BE2C (cell line): ENCODE results near the gene ATN1.

Experiments
- DNase-seq: peaks from one replicate; pipeline ENCODE4 v3.0.0-alpha.2; 2020
- H3K27me3 ChIP-seq: fragments of 250-450 bp; sonication (Bioruptor Pico); 2 replicates; pipeline ENCODE4 v1.5.1; 2020; ENCODE audit warnings: mild to moderate bottlenecking
- H3K36me3 ChIP-seq: fragments of 250-450 bp; sonication (Bioruptor Pico); 2 replicates; pipeline ENCODE4 v1.5.1; 2020; ENCODE audit warnings: mild to moderate bottlenecking
- H3K4me1 ChIP-seq: fragments of 250-450 bp; sonication (Bioruptor Pico); 2 replicates; pipeline ENCODE4 v1.5.1; 2020
- H3K4me3 ChIP-seq: 2 replicates; pipeline ENCODE4 v1.5.1; 2011; ENCODE audit warnings: low read depth, low read length
- H3K9me3 ChIP-seq: fragments of 250-450 bp; sonication (Bioruptor Pico); 2 replicates; pipeline ENCODE4 v1.5.1; 2020
- CTCF ChIP-seq: IDR thresholded peaks from 2 replicates; pipeline ENCODE4 v1.5.1; 2012; ENCODE audit warnings: mild to moderate bottlenecking, low read depth, low read length

The ATN1 gene

GRCh38 chr12:6981152-6982052 is 53.6 kb downstream of the ATN1 start:
- TF ChIP-seq CTCF, result no peak
- Histone ChIP-seq H3K27me3 (no peaks in the 10 kb centered on the region), H3K4me3 (no peak overlapping the region), H3K4me1 (no peaks in the 10 kb centered on the region), H3K9me3 (no peaks in the 10 kb centered on the region), H3K36me3 (peaks cover 61% of the 10 kb centered on the region)
- no peak for DNase-seq

- H3K9me3 ChIP-seq, result no peaks in the 10 kb centered on the region
- no peak overlapping the region for H3K4me3 ChIP-seq
- no peaks in the 10 kb centered on the region for H3K27me3 ChIP-seq
- TF ChIP-seq CTCF, result no peak
- DNase-seq, result no peak
- peaks cover 49% of the 10 kb centered on the region for H3K36me3 ChIP-seq
- no peaks in the 10 kb centered on the region for H3K4me1 ChIP-seq
Observed at GRCh38 chr12:6982532-6982931, 54.8 kb downstream of the ATN1 start.

- no peak overlapping the region for H3K4me3 ChIP-seq
- no peak for DNase-seq
- H3K27me3 ChIP-seq, result no peaks in the 10 kb centered on the region
- no peak for TF ChIP-seq CTCF
- H3K4me1 ChIP-seq, result no peaks in the 10 kb centered on the region
- H3K36me3 ChIP-seq, result peaks cover 23% of the 10 kb centered on the region
- H3K9me3 ChIP-seq, result no peaks in the 10 kb centered on the region
Observed at GRCh38 chr12:6987956-6988553, 60.3 kb downstream of the ATN1 start.
